A673 (cell line): Measurements from ENCODE around the gene FUBP1. TPM values are rescaled to one million over a fixed set of nuclear protein-coding genes. Genes with fewer than 3 reads are reported as not detected.

Experiments
- BruUV-seq: library from RNA; stranded (reverse); fragments of 400-500 nt; replicated peaks from 2 replicates; lab custom pipeline; 2021; lab: Mats Ljungman, UMichigan
- CTCF ChIA-PET: fragments of 300-600 bp; sonication (Branson Sonifier 250); formaldehyde crosslinking; loops from one replicate; lab custom pipeline; 2022; ENCODE audit warnings: antibody characterized with exemption; lab: Charles Lee
- POLR2A ChIA-PET: fragments of 300-600 bp; sonication (Branson Sonifier 250); formaldehyde crosslinking; loops from one replicate; lab custom pipeline; 2022; ENCODE audit warnings: antibody characterized with exemption; ENCODE audit not compliant: low non-redundant PET; lab: Charles Lee
- DNase-seq: peaks from one replicate; pipeline ENCODE4 v3.0.0-alpha.2; 2015; ENCODE audit warnings: low spot score
- H3K27ac ChIP-seq: fragments of 200-600 bp; sonication (generic); 2 replicates; pipeline ENCODE4 v1.5.1; 2016; ENCODE audit warnings: mixed run types, low read depth, mild to moderate bottlenecking, mixed read lengths, antibody characterized with exemption, low read length; ENCODE audit not compliant: poor library complexity, severe bottlenecking
- H3K27me3 ChIP-seq: fragments of 200-600 bp; sonication (generic); replicated peaks from 2 replicates; pipeline ENCODE4 v1.6.1; 2017; ENCODE audit warnings: mixed run types, low read depth, mild to moderate bottlenecking, mixed read lengths, antibody characterized with exemption, low read length; ENCODE audit not compliant: insufficient read depth, poor library complexity
- H3K36me3 ChIP-seq: fragments of 200-600 bp; sonication (generic); 2 replicates; pipeline ENCODE4 v1.6.1; 2016; ENCODE audit warnings: mixed run types, mild to moderate bottlenecking, mixed read lengths, antibody characterized with exemption, low read length; ENCODE audit not compliant: insufficient read depth, poor library complexity, severe bottlenecking
- H3K4me1 ChIP-seq: fragments of 200-600 bp; sonication (generic); 2 replicates; pipeline ENCODE4 v1.6.1; 2017; ENCODE audit warnings: mixed run types, mild to moderate bottlenecking, mixed read lengths, antibody characterized with exemption, low read length; ENCODE audit not compliant: insufficient read depth, poor library complexity, severe bottlenecking
- H3K4me3 ChIP-seq: fragments of 200-600 bp; sonication (generic); 2 replicates; pipeline ENCODE4 v1.5.1; 2016; ENCODE audit warnings: low read depth, mixed run types, mild to moderate bottlenecking, mixed read lengths, low read length; ENCODE audit not compliant: poor library complexity, severe bottlenecking
- H3K9me3 ChIP-seq: fragments of 200-600 bp; sonication (generic); 2 replicates; pipeline ENCODE4 v1.6.1; 2016; ENCODE audit warnings: mixed run types, low read depth, mild to moderate bottlenecking, mixed read lengths, antibody characterized with exemption, low read length; ENCODE audit not compliant: poor library complexity, severe bottlenecking
- CTCF ChIP-seq: fragments of 300-800, 200-600 bp; sonication (generic); conservative IDR thresholded peaks from 2 replicates; pipeline ENCODE4 v1.5.1; 2017; ENCODE audit warnings: low read depth, mild to moderate bottlenecking, antibody characterized with exemption, low read length, moderate library complexity, mixed read lengths
- EZH2 ChIP-seq: fragments of 200-600 bp; sonication (generic); IDR thresholded peaks from 2 replicates; pipeline ENCODE4 v1.6.1; 2017; ENCODE audit warnings: borderline replicate concordance, low read depth, mild to moderate bottlenecking, mixed read lengths, antibody characterized with exemption, low read length; ENCODE audit not compliant: poor library complexity, severe bottlenecking
- intact Hi-C: fragments of 100-400 bp; cut with micrococcal nuclease; formaldehyde crosslinking; loops from one replicate; pipeline ENCODE4 v1.10.0; 2022; ENCODE audit not compliant: unreplicated experiment
- total RNA-seq: library from RNA; stranded (reverse); gene quantifications from 2 replicates; pipeline ENCODE4 v1.2.3, GENCODE V29; 2021

FUBP1 gene
- total RNA-seq, 1 experiment from 2014 or later: 213 TPM

GRCh38 chr1:78005755-78006154 lies 26.9 kb upstream of the FUBP1 start:
- no peaks in the 10 kb centered on the region for H3K36me3 ChIP-seq
- peaks cover 33% of the 10 kb centered on the region for H3K4me1 ChIP-seq
- H3K9me3 ChIP-seq: no peaks in the 10 kb centered on the region
- ChIA-PET CTCF (no interaction called here), POLR2A (no interaction called here)
- peak; percentile 77 for DNase-seq
- H3K27me3 ChIP-seq: no peaks in the 10 kb centered on the region
- intact Hi-C loops: no loop called here
- no TSS peak for BruUV-seq
- H3K27ac ChIP-seq: peak overlapping the region; percentile 99
- no peak for TF ChIP-seq CTCF
- no peak for TF ChIP-seq EZH2
- H3K4me3 ChIP-seq: peak overlapping the region; percentile 60

- CTCF ChIA-PET: interaction anchor here (1.8 kb wide), 1 partner anchor 109 kb away, joined by 7 read pairs; no protein-coding TSS in a partner anchor
- peak overlapping the region; percentile 60 for H3K4me3 ChIP-seq
- TF ChIP-seq EZH2 (no peak), CTCF (no peak)
- peak overlapping the region; percentile 99 for H3K27ac ChIP-seq
- intact Hi-C loops: no loop called here
- no peak for DNase-seq
- no peaks in the 10 kb centered on the region for H3K9me3 ChIP-seq
- no peaks in the 10 kb centered on the region for H3K27me3 ChIP-seq
- no TSS peak for BruUV-seq
- no peaks in the 10 kb centered on the region for H3K36me3 ChIP-seq
- POLR2A ChIA-PET: interaction anchor here (0.5 kb wide), 1 partner anchor 59 kb away, joined by 4 read pairs; no protein-coding TSS in a partner anchor
- H3K4me1 ChIP-seq: peaks cover 32% of the 10 kb centered on the region
These were observed 26.5 kb upstream of the FUBP1 start for GRCh38 chr1:78005448-78005722.

- H3K27me3 ChIP-seq: no peaks in the 10 kb centered on the region
- intact Hi-C loops: loop anchor here (1.0 kb wide), 1 partner anchor 26 kb away; the partner anchor contains the start of gene FUBP1
- H3K4me1 ChIP-seq: peaks cover 32% of the 10 kb centered on the region
- TSS peak; percentile 63 for BruUV-seq
- ChIA-PET CTCF (interaction anchor here (0.6 to 1.8 kb wide), 3 partner anchors 24 to 110 kb away, joined by 3 to 7 read pairs (median 5); partner anchors contain the start of gene FUBP1), POLR2A (interaction anchor here (0.5 to 1.7 kb wide), 6 partner anchors 13 to 95 kb away, joined by 3 to 16 read pairs (median 4); partner anchors contain the start of gene FUBP1)
- peak within 1 kb of the TSS; percentile 60 for H3K4me3 ChIP-seq
- H3K36me3 ChIP-seq: no peaks in the 10 kb centered on the region
- H3K27ac ChIP-seq: peak within 1 kb of the TSS; percentile 99
- H3K9me3 ChIP-seq: no peaks in the 10 kb centered on the region
- TF ChIP-seq CTCF (no peak), EZH2 (no peak)
- DNase-seq: peak; percentile 98
These were observed 26.0 kb upstream of the FUBP1 start, which contains the start of gene DNAJB4 for GRCh38 chr1:78004719-78005447. DNAJB4 (plus strand) TSS chr1:78004939; CDS start chr1:78005111, 172 bp downstream.
